Gastroesophageal sphincter (tissue), 4 donors: ENCODE measurements around the gene ARHGAP24. TPM values are rescaled to one million over a fixed set of nuclear protein-coding genes. Genes with fewer than 3 reads are reported as not detected.

Experiments
- ATAC-seq: fragments of 150-250 bp; one replicate; pipeline ENCODE4 v1.9.1; 2016; ENCODE audit warnings: mild to moderate bottlenecking, moderate library complexity
- H3K27ac ChIP-seq, 4 donors: fragments of 200-600 bp; sonication (generic) in 3 of 4; 1 replicate in 3 of 4; 2 replicates in 1 of 4; pipeline ENCODE4 v1.5.1; 2016 to 2019
- H3K27me3 ChIP-seq: fragments of 200-600 bp; sonication (generic); one replicate; pipeline ENCODE4 v1.5.1; 2019
- H3K36me3 ChIP-seq, 2 donors: fragments of 200-600 bp; sonication (generic); one replicate each; pipeline ENCODE4 v1.5.1; 2019; ENCODE audit warnings: control low read depth in 1 of 2
- H3K4me1 ChIP-seq, 3 donors: fragments of 200-600 bp; sonication (generic); 1 replicate in 2 of 3; 2 replicates in 1 of 3; pipeline ENCODE4 v1.5.1; 2016 to 2019; ENCODE audit warnings: control low read depth in 2 of 3
- H3K4me3 ChIP-seq, 2 donors: fragments of 200-600 bp; sonication (generic); one replicate each; pipeline ENCODE4 v1.5.1; 2019; ENCODE audit warnings: mild to moderate bottlenecking in 1 of 2, moderate library complexity in 1 of 2
- H3K9me3 ChIP-seq, 3 donors: fragments of 200-600 bp; sonication (generic); one replicate each; pipeline ENCODE4 v1.5.1; 2017 to 2019; ENCODE audit warnings: control low read depth in 2 of 3
- EP300 ChIP-seq: sonication (generic); formaldehyde crosslinking; IDR thresholded peaks from one replicate; pipeline ENCODE4 v1.6.1; 2017; ENCODE audit warnings: antibody characterized with exemption, mild to moderate bottlenecking
- POLR2A ChIP-seq, 2 donors: fragments of 450-650 bp; IDR thresholded peaks; one replicate each; pipeline ENCODE4 v1.6.1; 2017; ENCODE audit warnings: antibody characterized with exemption in 2 of 2, mild to moderate bottlenecking in 2 of 2, moderate library complexity in 1 of 2
- POLR2AphosphoS5 ChIP-seq: sonication (generic); formaldehyde crosslinking; IDR thresholded peaks from one replicate; pipeline ENCODE4 v1.6.1; 2017; ENCODE audit warnings: antibody characterized with exemption
- WGBS, 2 donors: methylation state at CpG; one replicate each; pipeline ENCODE4 v1.1.5; 2018; ENCODE audit warnings: low coverage in 1 of 2; 5-methylcytosine and 5-hydroxymethylcytosine counted together
- total RNA-seq, 4 donors: library from RNA; depleted of rRNA; stranded (reverse); fragments of >200 nt; gene quantifications; one replicate each; pipeline ENCODE4 v1.1.0, GENCODE V29; 2016
- TF ChIP-seq, protein P1 (sequence below), 4 experiments: fragments of 200-600 bp in 2 of 4; fragments of 450-650 bp in 2 of 4; sonication (generic) in 1 of 4; IDR thresholded peaks; one replicate each; pipeline ENCODE4 v1.5.1; 2017 to 2019; ENCODE audit warnings: antibody characterized with exemption in 4 of 4, mild to moderate bottlenecking in 2 of 4, moderate library complexity in 2 of 4

Gene ARHGAP24
- total RNA-seq, 4 donors from 2014 or later, result 24.4 to 38.6 (median 34.3) TPM

DNA sequence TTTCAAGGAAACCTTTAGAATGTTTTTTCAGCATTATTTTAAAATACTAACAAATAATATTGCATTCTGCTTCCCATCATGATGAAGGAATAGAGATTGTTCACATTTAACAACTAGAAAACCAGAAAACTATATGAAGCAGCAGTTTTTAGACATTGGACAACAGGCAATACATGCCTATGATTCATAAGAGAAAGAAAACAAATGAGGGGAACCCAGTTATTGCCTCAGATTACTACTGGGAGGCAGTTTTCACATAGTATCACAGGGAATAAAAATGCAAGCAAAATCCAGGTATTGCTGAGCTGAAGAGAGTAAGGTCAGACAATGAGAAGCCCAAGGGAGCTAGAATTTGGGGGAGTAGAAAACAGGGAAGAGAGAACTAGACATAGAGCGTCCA, 511.3 kb downstream of the ARHGAP24 start:
- Histone ChIP-seq H3K27ac (no peak overlapping the region), H3K27me3 (no peaks in the 10 kb centered on the region), H3K9me3 (no peaks in the 10 kb centered on the region), H3K4me3 (no peak overlapping the region), H3K36me3 (no peaks in the 10 kb centered on the region), H3K4me1 (no peaks in the 10 kb centered on the region)
- 87 to 100% methylated on average over 1 of the region's 1 CpG for WGBS, 2 donors
- no peak for TF ChIP-seq POLR2A (IDR thresholded peaks at IDR 0.05)
- no peak for TF ChIP-seq POLR2AphosphoS5
- TF ChIP-seq, protein P1, sequence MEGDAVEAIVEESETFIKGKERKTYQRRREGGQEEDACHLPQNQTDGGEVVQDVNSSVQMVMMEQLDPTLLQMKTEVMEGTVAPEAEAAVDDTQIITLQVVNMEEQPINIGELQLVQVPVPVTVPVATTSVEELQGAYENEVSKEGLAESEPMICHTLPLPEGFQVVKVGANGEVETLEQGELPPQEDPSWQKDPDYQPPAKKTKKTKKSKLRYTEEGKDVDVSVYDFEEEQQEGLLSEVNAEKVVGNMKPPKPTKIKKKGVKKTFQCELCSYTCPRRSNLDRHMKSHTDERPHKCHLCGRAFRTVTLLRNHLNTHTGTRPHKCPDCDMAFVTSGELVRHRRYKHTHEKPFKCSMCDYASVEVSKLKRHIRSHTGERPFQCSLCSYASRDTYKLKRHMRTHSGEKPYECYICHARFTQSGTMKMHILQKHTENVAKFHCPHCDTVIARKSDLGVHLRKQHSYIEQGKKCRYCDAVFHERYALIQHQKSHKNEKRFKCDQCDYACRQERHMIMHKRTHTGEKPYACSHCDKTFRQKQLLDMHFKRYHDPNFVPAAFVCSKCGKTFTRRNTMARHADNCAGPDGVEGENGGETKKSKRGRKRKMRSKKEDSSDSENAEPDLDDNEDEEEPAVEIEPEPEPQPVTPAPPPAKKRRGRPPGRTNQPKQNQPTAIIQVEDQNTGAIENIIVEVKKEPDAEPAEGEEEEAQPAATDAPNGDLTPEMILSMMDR (IDR thresholded peaks at IDR 0.05), result no peak
- TF ChIP-seq EP300, result no peak
- no peak for ATAC-seq

DNA sequence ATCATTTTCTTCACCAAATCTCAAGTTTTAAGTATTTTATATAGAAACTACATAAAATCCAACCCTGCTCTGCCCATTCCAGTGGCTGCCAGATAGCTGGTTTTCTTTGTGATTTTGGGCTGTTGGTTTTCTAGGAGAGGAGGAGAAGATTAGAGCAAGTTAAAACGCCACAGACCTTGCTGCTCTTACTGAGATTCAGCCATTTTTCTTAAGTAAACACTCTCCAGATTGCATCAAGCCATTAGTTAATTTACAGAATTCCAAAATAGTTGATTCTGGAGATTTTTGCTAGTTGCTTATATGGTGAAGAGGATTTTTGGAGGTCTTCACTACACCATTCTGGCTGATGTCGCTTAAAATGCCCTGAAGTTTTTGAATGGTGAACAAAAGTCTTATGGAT, 518.7 kb downstream of the ARHGAP24 start:
- TF ChIP-seq, protein P1 (IDR thresholded peaks at IDR 0.05), result no peak
- TF ChIP-seq EP300 (no peak), POLR2A (IDR thresholded peaks at IDR 0.05) (no peak), POLR2AphosphoS5 (no peak)
- peaks cover 3 to 25% of the 10 kb centered on the region in 2 donors for H3K36me3 ChIP-seq
- H3K4me3 ChIP-seq, result no peak overlapping the region
- ATAC-seq, result no peak
- H3K9me3 ChIP-seq, result no peaks in the 10 kb centered on the region
- no peak overlapping the region for H3K27ac ChIP-seq
- H3K4me1 ChIP-seq, result no peaks in the 10 kb centered on the region
- H3K27me3 ChIP-seq, result no peaks in the 10 kb centered on the region
- WGBS, 2 donors, result 88 to 92% methylated on average over 2 of the region's 2 CpGs

DNA sequence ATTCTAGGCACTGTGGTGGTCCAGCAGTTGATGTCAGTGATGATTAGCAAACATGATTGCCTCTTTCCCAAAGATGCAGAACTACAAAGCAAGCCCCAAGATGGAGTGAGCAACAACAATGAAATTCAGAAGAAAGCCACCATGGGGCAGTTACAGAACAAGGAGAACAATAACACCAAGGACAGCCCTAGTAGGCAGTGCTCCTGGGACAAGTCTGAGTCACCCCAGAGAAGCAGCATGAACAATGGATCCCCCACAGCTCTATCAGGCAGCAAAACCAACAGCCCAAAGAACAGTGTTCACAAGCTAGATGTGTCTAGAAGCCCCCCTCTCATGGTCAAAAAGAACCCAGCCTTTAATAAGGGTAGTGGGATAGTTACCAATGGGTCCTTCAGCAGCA, 519.6 kb downstream of the ARHGAP24 start:
- TF ChIP-seq, protein P1 (IDR thresholded peaks at IDR 0.05), result no peak
- no peak for TF ChIP-seq EP300
- TF ChIP-seq POLR2AphosphoS5, result no peak
- no peak for TF ChIP-seq POLR2A (IDR thresholded peaks at IDR 0.05)
- ATAC-seq, result no peak

DNA sequence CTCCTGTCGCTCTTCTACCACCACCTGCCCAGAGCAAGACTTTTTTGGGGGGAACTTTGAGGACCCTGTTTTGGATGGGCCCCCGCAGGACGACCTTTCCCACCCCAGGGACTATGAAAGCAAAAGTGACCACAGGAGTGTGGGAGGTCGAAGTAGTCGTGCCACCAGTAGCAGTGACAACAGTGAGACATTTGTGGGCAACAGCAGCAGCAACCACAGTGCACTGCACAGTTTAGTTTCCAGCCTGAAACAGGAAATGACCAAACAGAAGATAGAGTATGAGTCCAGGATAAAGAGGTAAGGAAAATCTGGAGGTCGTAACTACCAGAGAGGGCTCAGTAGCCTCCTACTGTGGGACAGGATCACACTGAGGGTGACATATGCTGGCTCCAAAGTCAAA, 520.4 kb downstream of the ARHGAP24 start:
- no peak for TF ChIP-seq EP300
- TF ChIP-seq POLR2AphosphoS5, result no peak
- TF ChIP-seq, protein P1 (IDR thresholded peaks at IDR 0.05), result no peak
- TF ChIP-seq POLR2A (IDR thresholded peaks at IDR 0.05), result no peak
- 80 to 85% methylated on average over 1 to 3 of the region's 6 CpGs for WGBS, 2 donors
- no peaks in the 10 kb centered on the region for H3K4me1 ChIP-seq

More for the DNA sequence above, 519.6 kb downstream of the ARHGAP24 start:
- no peak overlapping the region for H3K27ac ChIP-seq
- H3K4me3 ChIP-seq, result no peak overlapping the region
- no peaks in the 10 kb centered on the region for H3K4me1 ChIP-seq
- peaks cover 3 to 25% of the 10 kb centered on the region in 2 donors for H3K36me3 ChIP-seq
- H3K9me3 ChIP-seq, result no peaks in the 10 kb centered on the region
- no peaks in the 10 kb centered on the region for H3K27me3 ChIP-seq

DNA sequence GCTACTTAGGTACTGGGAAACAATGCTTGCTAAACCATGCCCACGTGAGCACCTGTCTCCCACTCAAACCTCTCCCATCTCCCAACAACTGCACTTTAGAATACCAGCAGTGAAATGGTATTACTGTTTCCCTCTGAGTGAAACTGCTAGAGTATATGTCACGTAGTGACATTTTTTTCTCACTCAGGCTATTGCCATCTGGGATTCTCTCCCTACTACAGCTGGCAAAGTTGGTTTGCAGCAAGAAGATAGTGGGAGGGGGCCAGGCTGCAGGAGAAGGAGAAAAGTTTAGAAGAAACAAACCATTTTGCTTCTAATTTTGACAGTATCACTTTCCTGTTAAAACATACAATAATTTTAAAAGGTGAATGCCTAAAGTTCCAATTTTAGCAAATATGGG, 526.6 kb downstream of the ARHGAP24 start:
- WGBS, 2 donors, result 83 to 94% methylated on average over 2 of the region's 2 CpGs
- Histone ChIP-seq H3K36me3 (no peaks in the 10 kb centered on the region), H3K4me1 (no peaks in the 10 kb centered on the region), H3K27me3 (no peaks in the 10 kb centered on the region), H3K4me3 (no peak overlapping the region), H3K9me3 (no peaks in the 10 kb centered on the region), H3K27ac (no peak overlapping the region)
- no peak for ATAC-seq
- TF ChIP-seq POLR2A (IDR thresholded peaks at IDR 0.05), result no peak
- TF ChIP-seq, protein P1 (IDR thresholded peaks at IDR 0.05), result no peak
- TF ChIP-seq POLR2AphosphoS5, result no peak
- no peak for TF ChIP-seq EP300

More for the DNA sequence above, 520.4 kb downstream of the ARHGAP24 start:
- Histone ChIP-seq H3K27ac (no peak overlapping the region), H3K36me3 (peaks cover 3 to 25% of the 10 kb centered on the region in 2 donors), H3K27me3 (no peaks in the 10 kb centered on the region), H3K9me3 (no peaks in the 10 kb centered on the region), H3K4me3 (no peak overlapping the region)
- no peak for ATAC-seq
